BJ (cell line): ENCODE measurements around the gene TM2D3. TPM values are rescaled to one million over a fixed set of nuclear protein-coding genes. Genes with fewer than 3 reads are reported as not detected.

Experiments used
- CTCF ChIA-PET: fragments of 350-600 bp; formaldehyde crosslinking; extraction: SDS; loops from one replicate; lab custom pipeline; 2021; ENCODE audit warnings: antibody characterized with exemption, inconsistent platforms; lab: Yijun Ruan, JAX
- POLR2A ChIA-PET: fragments of 300-600 bp; sonication (Branson Sonifier 250); formaldehyde crosslinking; extraction: SDS; loops from one replicate; lab custom pipeline; 2021; ENCODE audit warnings: antibody characterized with exemption; lab: Charles Lee
- DNase-seq: peaks from one replicate; pipeline ENCODE4 v3.0.0-alpha.2; 2011; ENCODE audit warnings: low read depth
- H3K27me3 ChIP-seq: 2 replicates; pipeline ENCODE4 v1.6.0; 2011; ENCODE audit warnings: low read length; ENCODE audit not compliant: control insufficient read depth, insufficient read depth
- H3K36me3 ChIP-seq: 2 replicates; pipeline ENCODE4 v1.5.1; 2011; ENCODE audit warnings: low read length; ENCODE audit not compliant: control insufficient read depth, insufficient read depth
- H3K4me3 ChIP-seq: 2 replicates; pipeline ENCODE4 v1.5.1; 2011; ENCODE audit warnings: low read depth, mild to moderate bottlenecking, control low read depth, low read length
- CTCF ChIP-seq: IDR thresholded peaks from 2 replicates; pipeline ENCODE4 v1.5.1; 2011; ENCODE audit warnings: low read depth, mild to moderate bottlenecking, control low read depth, inconsistent platforms, low read length, moderate library complexity; ENCODE audit not compliant: insufficient read depth
- polyA plus RNA-seq: library from polyadenylated mRNA; depleted of rRNA; stranded (reverse); fragments of >200 nt; gene quantifications from 2 replicates; pipeline ENCODE4 v1.2.3, GENCODE V29; 2011

TM2D3 gene
- polyA plus RNA-seq, 1 experiment = 34.7 TPM

DNA sequence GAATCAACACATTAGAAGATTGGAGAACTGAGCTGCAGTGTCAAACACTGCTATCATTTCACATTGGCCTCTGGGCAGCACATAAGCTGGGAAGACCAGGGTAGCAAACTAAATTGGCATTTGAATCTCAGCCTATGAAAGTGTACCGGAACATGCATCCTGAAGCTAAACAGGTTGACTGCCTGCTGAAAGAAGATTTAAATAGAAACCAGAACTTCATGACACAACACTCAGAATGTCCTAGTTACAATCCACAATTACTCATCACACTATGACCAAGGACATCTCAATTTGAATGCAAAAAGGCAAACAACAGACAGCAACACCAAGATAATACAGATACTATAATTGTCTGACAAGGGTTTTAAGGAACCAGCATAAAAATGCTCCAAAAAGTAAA lies 26.2 kb downstream of the TM2D3 start:
- Histone ChIP-seq H3K36me3 (no peaks in the 10 kb centered on the region), H3K4me3 (no peak overlapping the region), H3K27me3 (no peaks in the 10 kb centered on the region)
- ChIA-PET CTCF (interaction anchor here (1.2 to 6.6 kb wide), 2 partner anchors 10 to 15 kb away, joined by 3 to 27 read pairs; no protein-coding TSS in a partner anchor), POLR2A (no interaction called here)
- no peak for TF ChIP-seq CTCF
- no peak for DNase-seq

DNA sequence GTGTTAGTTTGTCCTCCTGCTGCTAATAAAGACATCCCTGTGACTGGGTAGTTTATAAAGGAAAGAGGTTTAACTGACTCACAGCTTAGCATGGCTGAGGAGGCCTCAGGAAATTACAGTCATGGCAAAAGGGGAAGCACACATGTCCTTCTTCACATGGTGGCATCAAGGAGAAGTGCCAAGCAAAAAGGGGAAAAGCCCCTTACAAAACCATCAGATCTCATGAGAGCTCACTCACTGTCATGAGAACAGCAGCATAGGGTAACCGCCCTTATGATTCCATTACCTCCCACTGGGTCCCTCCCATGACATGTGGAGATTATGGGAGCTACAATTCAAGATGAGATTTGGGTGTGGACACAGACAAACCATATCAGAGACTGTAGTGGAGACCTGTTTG lies 27.0 kb downstream of the TM2D3 start:
- H3K27me3 ChIP-seq = no peaks in the 10 kb centered on the region
- CTCF ChIA-PET = interaction anchor here (1.2 to 6.6 kb wide), 2 partner anchors 9 to 16 kb away, joined by 3 to 27 read pairs; no protein-coding TSS in a partner anchor
- DNase-seq = no peak
- no peaks in the 10 kb centered on the region for H3K36me3 ChIP-seq
- TF ChIP-seq CTCF = no peak
- POLR2A ChIA-PET = no interaction called here
- no peak overlapping the region for H3K4me3 ChIP-seq

DNA sequence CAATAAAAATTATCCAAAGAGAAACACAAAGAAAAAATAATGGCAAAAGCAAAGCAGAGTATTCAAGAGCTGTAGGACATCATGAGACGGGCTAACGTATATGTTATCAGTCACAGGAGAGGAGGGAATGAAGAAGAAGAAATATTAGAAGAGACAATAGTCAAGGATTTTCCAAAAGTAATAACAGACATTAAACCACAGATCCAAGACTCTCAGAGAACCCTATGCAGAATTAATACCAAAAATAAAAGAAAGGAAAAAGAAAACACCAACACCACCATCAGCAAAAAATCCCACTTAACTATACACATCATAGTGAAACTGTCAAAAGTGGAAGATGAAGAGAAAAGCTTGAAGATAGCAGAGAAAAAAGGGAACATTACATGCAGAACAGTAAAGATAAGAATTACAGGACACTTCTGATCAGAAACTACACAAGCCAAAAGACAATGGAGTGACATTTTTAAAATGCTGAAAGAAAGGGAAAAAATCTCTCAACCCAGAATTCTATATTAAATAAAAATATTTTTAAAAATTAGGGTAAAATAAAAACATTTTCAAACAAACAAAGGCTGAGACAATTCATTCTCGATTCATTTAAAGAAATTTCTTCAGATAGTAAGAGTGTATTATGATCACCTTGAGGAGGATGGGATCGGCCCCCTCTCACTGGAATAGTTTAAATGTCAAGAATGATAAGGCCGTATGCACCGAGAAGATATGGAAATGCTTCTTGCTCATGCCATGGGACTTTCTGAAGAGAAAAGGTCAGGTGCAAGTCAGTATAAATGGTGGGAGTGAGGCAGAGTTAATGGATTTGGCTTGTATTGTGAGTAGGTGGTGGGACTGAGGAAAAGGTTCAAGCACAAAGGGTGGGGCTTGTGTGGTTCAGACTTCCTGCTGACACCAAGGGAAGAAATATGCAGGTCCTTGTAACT lies 28.5 kb downstream of the TM2D3 start:
- H3K4me3 ChIP-seq = no peak overlapping the region
- CTCF ChIA-PET = interaction anchor here (6.6 kb wide), 1 partner anchor 18 kb away, joined by 27 read pairs; no protein-coding TSS in a partner anchor
- POLR2A ChIA-PET = no interaction called here
- TF ChIP-seq CTCF = no peak
- DNase-seq = no peak
- H3K36me3 ChIP-seq = no peaks in the 10 kb centered on the region
- no peaks in the 10 kb centered on the region for H3K27me3 ChIP-seq

- POLR2A ChIA-PET = no interaction called here
- H3K4me3 ChIP-seq = no peak overlapping the region
- no peaks in the 10 kb centered on the region for H3K27me3 ChIP-seq
- TF ChIP-seq CTCF = no peak
- H3K36me3 ChIP-seq = no peaks in the 10 kb centered on the region
- CTCF ChIA-PET = interaction anchor here (6.6 kb wide), 1 partner anchor 19 kb away, joined by 27 read pairs; no protein-coding TSS in a partner anchor
- DNase-seq = no peak
Observed at GRCh38 chr15:101621961-101622360, 30.2 kb downstream of the TM2D3 start.

- ChIA-PET POLR2A (no interaction called here), CTCF (interaction anchor here (1.3 to 6.6 kb wide), 2 partner anchors 21 to 31 kb away, joined by 3 to 27 read pairs; no protein-coding TSS in a partner anchor)
- DNase-seq = no peak
- Histone ChIP-seq H3K36me3 (no peaks in the 10 kb centered on the region), H3K4me3 (no peak overlapping the region), H3K27me3 (no peaks in the 10 kb centered on the region)
- TF ChIP-seq CTCF = no peak
Observed at GRCh38 chr15:101620671-101621070, 31.5 kb downstream of the TM2D3 start.
